Hepatocyte (in vitro differentiated cells): ENCODE measurements around the gene SLC33A1.

Source experiments
- EZH2 ChIP-seq: fragments of 200-600 bp; sonication (generic); IDR thresholded peaks from 2 replicates; pipeline ENCODE4 v1.6.1; 2016; ENCODE audit warnings: antibody characterized with exemption, mild to moderate bottlenecking, borderline replicate concordance
- TF ChIP-seq, protein P1 (sequence below): fragments of 200-600 bp; sonication (generic); IDR thresholded peaks from 2 replicates; pipeline ENCODE4 v1.5.1; 2016; ENCODE audit warnings: antibody characterized with exemption, mild to moderate bottlenecking; ENCODE audit not compliant: poor library complexity

DNA sequence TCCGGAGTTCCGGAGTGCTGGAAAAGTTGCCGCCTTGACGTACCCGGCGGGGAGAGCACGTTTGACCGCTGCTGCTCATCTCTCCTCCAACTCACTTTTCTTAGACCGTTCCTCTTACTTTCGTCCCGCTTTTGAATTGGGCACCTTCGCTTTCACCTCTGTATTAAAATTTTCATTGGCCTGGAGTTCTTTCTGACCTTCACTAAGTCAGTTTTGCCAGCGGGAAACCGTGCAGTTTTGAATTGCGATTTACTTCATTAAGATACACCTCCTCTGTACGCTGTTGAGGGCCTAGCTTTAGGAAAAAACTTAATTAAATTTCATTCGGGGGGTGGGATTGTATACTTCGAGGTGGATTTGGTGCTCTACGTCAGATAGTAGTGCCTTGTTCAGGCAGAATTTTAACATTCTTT is 17.5 kb upstream of the SLC33A1 start:
- TF ChIP-seq, protein P1, sequence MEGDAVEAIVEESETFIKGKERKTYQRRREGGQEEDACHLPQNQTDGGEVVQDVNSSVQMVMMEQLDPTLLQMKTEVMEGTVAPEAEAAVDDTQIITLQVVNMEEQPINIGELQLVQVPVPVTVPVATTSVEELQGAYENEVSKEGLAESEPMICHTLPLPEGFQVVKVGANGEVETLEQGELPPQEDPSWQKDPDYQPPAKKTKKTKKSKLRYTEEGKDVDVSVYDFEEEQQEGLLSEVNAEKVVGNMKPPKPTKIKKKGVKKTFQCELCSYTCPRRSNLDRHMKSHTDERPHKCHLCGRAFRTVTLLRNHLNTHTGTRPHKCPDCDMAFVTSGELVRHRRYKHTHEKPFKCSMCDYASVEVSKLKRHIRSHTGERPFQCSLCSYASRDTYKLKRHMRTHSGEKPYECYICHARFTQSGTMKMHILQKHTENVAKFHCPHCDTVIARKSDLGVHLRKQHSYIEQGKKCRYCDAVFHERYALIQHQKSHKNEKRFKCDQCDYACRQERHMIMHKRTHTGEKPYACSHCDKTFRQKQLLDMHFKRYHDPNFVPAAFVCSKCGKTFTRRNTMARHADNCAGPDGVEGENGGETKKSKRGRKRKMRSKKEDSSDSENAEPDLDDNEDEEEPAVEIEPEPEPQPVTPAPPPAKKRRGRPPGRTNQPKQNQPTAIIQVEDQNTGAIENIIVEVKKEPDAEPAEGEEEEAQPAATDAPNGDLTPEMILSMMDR: no peak
- TF ChIP-seq EZH2: no peak
